ENCODE measurements around the gene TFR2.

TFR2 gene

GRCh38 chr7:100584683-100585510 is 56.5 kb downstream of the TFR2 start:
- DNase-seq: no peak

- peak; percentile 42 to 92 for DNase-seq
Observed at GRCh38 chr7:100584054-100584682, 57.2 kb downstream of the TFR2 start.

- DNase-seq: peak; percentile 98
Observed at GRCh38 chr7:100583132-100584053, 58.0 kb downstream of the TFR2 start.

- no peak for DNase-seq
Observed at GRCh38 chr7:100582650-100583049, 58.7 kb downstream of the TFR2 start.

GRCh38 chr7:100582041-100582579 is 59.2 kb downstream of the TFR2 start:
- DNase-seq: no peak

GRCh38 chr7:100580466-100581283 is 60.7 kb downstream of the TFR2 start:
- DNase-seq: no peak

GRCh38 chr7:100578246-100579183 is 62.8 kb downstream of the TFR2 start:
- no peak for DNase-seq

GRCh38 chr7:100577507-100577906 is 63.8 kb downstream of the TFR2 start:
- DNase-seq: no peak

- DNase-seq: no peak
Observed at GRCh38 chr7:100577103-100577502, 64.2 kb downstream of the TFR2 start.

GRCh38 chr7:100576384-100576993 is 64.9 kb downstream of the TFR2 start:
- DNase-seq: no peak

- DNase-seq: no peak
Observed at GRCh38 chr7:100575746-100576383, 65.5 kb downstream of the TFR2 start.

GRCh38 chr7:100575206-100575631 is 66.1 kb downstream of the TFR2 start:
- DNase-seq: no peak

- no peak for DNase-seq
Observed at GRCh38 chr7:100574362-100575205, 66.8 kb downstream of the TFR2 start.

- no peak for DNase-seq
Observed at GRCh38 chr7:100573691-100574361, 67.5 kb downstream of the TFR2 start, which contains the start of gene SAP25. TSS of gene SAP25 (minus strand) at chr7:100573900. CDS start at chr7:100573742, 158 bp downstream.

- no peak for DNase-seq
Observed at GRCh38 chr7:100572949-100573675, 68.2 kb downstream of the TFR2 start.

- DNase-seq: no peak
Observed at GRCh38 chr7:100572281-100572948, 68.9 kb downstream of the TFR2 start.

- DNase-seq: no peak
Observed at GRCh38 chr7:100571829-100572116, 69.6 kb downstream of the TFR2 start.

Measured in Kasumi-1 (cell line).